Measurements from ENCODE around the gene BTBD1. TPM values are rescaled to one million over a fixed set of nuclear protein-coding genes. Genes with fewer than 3 reads are reported as not detected.
A peak's percentile ranks its signal among the peaks of the same experiment; 100 is the strongest.

Gene BTBD1
- total RNA-seq, 2 experiments from 2014 or later, result 58.3 to 77.6 TPM

- H3K36me3 Mint-ChIP-seq (ENCODE audit: low read depth), result peaks cover 35% of the 10 kb centered on the region
- ChIA-PET POLR2A (interaction anchor here (0.6 kb wide), 1 partner anchor 210 kb away, joined by 6 read pairs; no protein-coding TSS in a partner anchor), CTCF (interaction anchor here (0.6 to 3.7 kb wide), 14 partner anchors 14 to 1157 kb away, joined by 3 to 18 read pairs (median 4); partner anchors contain the start of gene C15orf40)
- H3K4me1 Mint-ChIP-seq, result peaks cover 21% of the 10 kb centered on the region
- no peaks in the 10 kb centered on the region for H3K27me3 Mint-ChIP-seq
- ATAC-seq, result peak; percentile 94
- peak within 1 kb of the TSS; percentile 98 for H3K4me3 Mint-ChIP-seq
- DNase-seq, result peak; percentile 96
- no peaks in the 10 kb centered on the region for H3K9me3 Mint-ChIP-seq (ENCODE audit: low read depth)
- intact Hi-C loops (cut with DNase I, micrococcal nuclease), result loop anchor here (1.0 to 5.0 kb wide), 11 partner anchors 25 to 446 kb away; partner anchors contain the start of genes RPS17 (in 2 of the 2), AP3B2 (in 1 of the 2), BTBD1 (in 1 of the 2) and C15orf40 (in 1 of the 2)
- H3K27ac Mint-ChIP-seq, result peak within 1 kb of the TSS; percentile 98
These were observed 81.2 kb downstream of the BTBD1 start, which contains the start of gene RAMAC for GRCh38 chr15:82985688-82986441. TSS of gene RAMAC (plus strand) at chr15:82986210. CDS start at chr15:82989019, 2,809 bp downstream.

GRCh38 chr15:82980981-82981380, 86.1 kb downstream of the BTBD1 start:
- CTCF ChIA-PET, result no interaction called here
- Mint-ChIP-seq H3K27ac (no peak overlapping the region), H3K36me3 (ENCODE audit: low read depth) (peaks cover 7% of the 10 kb centered on the region), H3K4me3 (no peak overlapping the region), H3K4me1 (peaks cover 14% of the 10 kb centered on the region), H3K9me3 (ENCODE audit: low read depth) (no peaks in the 10 kb centered on the region), H3K27me3 (no peaks in the 10 kb centered on the region)
- intact Hi-C loops (cut with DNase I, micrococcal nuclease), result no loop called here
- DNase-seq, result no peak
- POLR2A ChIA-PET, result no interaction called here
- ATAC-seq, result no peak

- POLR2A ChIA-PET, result no interaction called here
- no peak overlapping the region for H3K27ac Mint-ChIP-seq
- H3K9me3 Mint-ChIP-seq (ENCODE audit: low read depth), result no peaks in the 10 kb centered on the region
- H3K4me3 Mint-ChIP-seq, result no peak overlapping the region
- ATAC-seq, result no peak
- no peaks in the 10 kb centered on the region for H3K27me3 Mint-ChIP-seq
- peaks cover 4% of the 10 kb centered on the region for H3K36me3 Mint-ChIP-seq (ENCODE audit: low read depth)
- CTCF ChIA-PET, result interaction anchor here (0.8 kb wide), 1 partner anchor 24 kb away, joined by 3 read pairs; no protein-coding TSS in a partner anchor
- peaks cover 6% of the 10 kb centered on the region for H3K4me1 Mint-ChIP-seq
- intact Hi-C loops (cut with DNase I, micrococcal nuclease), result no loop called here
- no peak for DNase-seq
These were observed 87.3 kb downstream of the BTBD1 start for GRCh38 chr15:82979726-82980125.

- Mint-ChIP-seq H3K4me3 (no peak overlapping the region), H3K9me3 (ENCODE audit: low read depth) (no peaks in the 10 kb centered on the region), H3K27ac (no peak overlapping the region), H3K4me1 (peaks cover 5% of the 10 kb centered on the region), H3K27me3 (no peaks in the 10 kb centered on the region), H3K36me3 (ENCODE audit: low read depth) (peaks cover 3% of the 10 kb centered on the region)
- ChIA-PET CTCF (interaction anchor here (1.1 kb wide), 1 partner anchor 448 kb away, joined by 3 read pairs; no protein-coding TSS in a partner anchor), POLR2A (no interaction called here)
- intact Hi-C loops (cut with DNase I, micrococcal nuclease), result no loop called here
- DNase-seq (no peak), ATAC-seq (peak; percentile 26)
These were observed 88.6 kb downstream of the BTBD1 start for GRCh38 chr15:82978438-82978837.

- no peak for DNase-seq
- no peaks in the 10 kb centered on the region for H3K27me3 Mint-ChIP-seq
- H3K4me1 Mint-ChIP-seq, result peaks cover 5% of the 10 kb centered on the region
- H3K4me3 Mint-ChIP-seq, result no peak overlapping the region
- intact Hi-C loops (cut with DNase I, micrococcal nuclease), result no loop called here
- ATAC-seq, result no peak
- no peak overlapping the region for H3K27ac Mint-ChIP-seq
- POLR2A ChIA-PET, result no interaction called here
- CTCF ChIA-PET, result no interaction called here
- H3K9me3 Mint-ChIP-seq (ENCODE audit: low read depth), result no peaks in the 10 kb centered on the region
- H3K36me3 Mint-ChIP-seq (ENCODE audit: low read depth), result peaks cover 3% of the 10 kb centered on the region
These were observed 90.0 kb downstream of the BTBD1 start for GRCh38 chr15:82977076-82977475.

GRCh38 chr15:82972990-82973389, 94.1 kb downstream of the BTBD1 start:
- Mint-ChIP-seq H3K4me3 (no peak overlapping the region), H3K9me3 (ENCODE audit: low read depth) (no peaks in the 10 kb centered on the region), H3K27ac (no peak overlapping the region), H3K4me1 (no peaks in the 10 kb centered on the region), H3K27me3 (no peaks in the 10 kb centered on the region), H3K36me3 (ENCODE audit: low read depth) (peaks cover 3% of the 10 kb centered on the region)
- ChIA-PET POLR2A (no interaction called here), CTCF (interaction anchor here (0.6 kb wide), 2 partner anchors 9 to 101 kb away, joined by 3 read pairs; no protein-coding TSS in a partner anchor)
- no peak for DNase-seq
- intact Hi-C loops (cut with DNase I, micrococcal nuclease), result no loop called here
- no peak for ATAC-seq

- DNase-seq (no peak), ATAC-seq (no peak)
- ChIA-PET CTCF (interaction anchor here (0.9 to 1.4 kb wide), 2 partner anchors 17 to 39 kb away, joined by 4 read pairs; no protein-coding TSS in a partner anchor), POLR2A (no interaction called here)
- H3K27ac Mint-ChIP-seq, result no peak overlapping the region
- peaks cover 4% of the 10 kb centered on the region for H3K4me1 Mint-ChIP-seq
- no peaks in the 10 kb centered on the region for H3K27me3 Mint-ChIP-seq
- no peaks in the 10 kb centered on the region for H3K9me3 Mint-ChIP-seq (ENCODE audit: low read depth)
- H3K36me3 Mint-ChIP-seq (ENCODE audit: low read depth), result no peaks in the 10 kb centered on the region
- intact Hi-C loops (cut with DNase I, micrococcal nuclease), result no loop called here
- no peak overlapping the region for H3K4me3 Mint-ChIP-seq
These were observed 95.7 kb downstream of the BTBD1 start for GRCh38 chr15:82971218-82971984.

- Mint-ChIP-seq H3K36me3 (ENCODE audit: low read depth) (no peaks in the 10 kb centered on the region), H3K27me3 (no peaks in the 10 kb centered on the region), H3K9me3 (ENCODE audit: low read depth) (no peaks in the 10 kb centered on the region), H3K4me3 (no peak overlapping the region), H3K4me1 (peaks cover 9% of the 10 kb centered on the region), H3K27ac (no peak overlapping the region)
- ATAC-seq (no peak), DNase-seq (no peak)
- ChIA-PET POLR2A (no interaction called here), CTCF (interaction anchor here (0.9 to 1.4 kb wide), 2 partner anchors 18 to 40 kb away, joined by 4 read pairs; no protein-coding TSS in a partner anchor)
- intact Hi-C loops (cut with DNase I, micrococcal nuclease), result no loop called here
These were observed 96.4 kb downstream of the BTBD1 start for GRCh38 chr15:82970696-82971095.

GRCh38 chr15:82970078-82970686, 96.9 kb downstream of the BTBD1 start:
- no peaks in the 10 kb centered on the region for H3K27me3 Mint-ChIP-seq
- peaks cover 9% of the 10 kb centered on the region for H3K4me1 Mint-ChIP-seq
- DNase-seq (no peak), ATAC-seq (no peak)
- no peak overlapping the region for H3K27ac Mint-ChIP-seq
- no peaks in the 10 kb centered on the region for H3K9me3 Mint-ChIP-seq (ENCODE audit: low read depth)
- H3K36me3 Mint-ChIP-seq (ENCODE audit: low read depth), result no peaks in the 10 kb centered on the region
- POLR2A ChIA-PET, result no interaction called here
- no peak overlapping the region for H3K4me3 Mint-ChIP-seq
- CTCF ChIA-PET, result interaction anchor here (1.2 kb wide), 2 partner anchors 12 to 16 kb away, joined by 3 to 4 read pairs; partner anchors contain the start of gene RAMAC
- intact Hi-C loops (cut with DNase I, micrococcal nuclease), result no loop called here

- H3K27ac Mint-ChIP-seq, result no peak overlapping the region
- ATAC-seq (no peak), DNase-seq (no peak)
- H3K36me3 Mint-ChIP-seq (ENCODE audit: low read depth), result no peaks in the 10 kb centered on the region
- intact Hi-C loops (cut with DNase I, micrococcal nuclease), result no loop called here
- H3K27me3 Mint-ChIP-seq, result no peaks in the 10 kb centered on the region
- CTCF ChIA-PET, result interaction anchor here (0.7 to 1.2 kb wide), 3 partner anchors 11 to 41 kb away, joined by 3 to 4 read pairs (median 3); partner anchors contain the start of gene RAMAC
- H3K9me3 Mint-ChIP-seq (ENCODE audit: low read depth), result no peaks in the 10 kb centered on the region
- POLR2A ChIA-PET, result no interaction called here
- peaks cover 9% of the 10 kb centered on the region for H3K4me1 Mint-ChIP-seq
- no peak overlapping the region for H3K4me3 Mint-ChIP-seq
These were observed 97.7 kb downstream of the BTBD1 start for GRCh38 chr15:82969353-82969752.

GRCh38 chr15:82968066-82968465, 99.0 kb downstream of the BTBD1 start:
- Mint-ChIP-seq H3K9me3 (ENCODE audit: low read depth) (no peaks in the 10 kb centered on the region), H3K4me1 (peaks cover 9% of the 10 kb centered on the region), H3K27me3 (no peaks in the 10 kb centered on the region), H3K36me3 (ENCODE audit: low read depth) (no peaks in the 10 kb centered on the region), H3K4me3 (no peak overlapping the region), H3K27ac (no peak overlapping the region)
- CTCF ChIA-PET, result no interaction called here
- intact Hi-C loops (cut with DNase I, micrococcal nuclease), result no loop called here
- no peak for ATAC-seq
- DNase-seq, result no peak
- POLR2A ChIA-PET, result no interaction called here

All from activated CD4-positive, alpha-beta T cell treated with anti-CD3 and anti-CD28 coated beads for 36 hours (primary cell).